ENCODE measurements around the gene TADA2A.
A peak's percentile ranks its signal among the peaks of the same experiment; 100 is the strongest.

TADA2A gene

DNA sequence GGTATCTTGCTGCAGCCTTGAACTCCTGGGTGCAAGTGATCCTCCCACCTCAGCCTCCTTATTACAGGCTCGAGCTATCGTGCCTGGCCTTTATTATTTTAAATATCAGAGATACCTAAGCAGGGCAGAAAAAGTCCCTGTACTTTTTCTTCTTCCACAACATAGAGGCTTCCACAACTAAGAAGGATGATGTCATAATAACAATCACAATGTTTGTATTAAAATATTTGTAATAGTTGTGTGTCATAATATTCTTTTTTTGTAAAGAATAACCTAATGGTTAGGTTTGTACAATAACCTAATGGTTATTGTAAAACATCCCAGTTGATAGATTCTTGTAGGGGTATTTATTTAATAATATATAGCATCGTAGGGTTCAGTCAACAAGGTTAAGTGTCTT, 56.4 kb downstream of the TADA2A start:
- no peak for DNase-seq (ENCODE audit: low read depth)

DNA sequence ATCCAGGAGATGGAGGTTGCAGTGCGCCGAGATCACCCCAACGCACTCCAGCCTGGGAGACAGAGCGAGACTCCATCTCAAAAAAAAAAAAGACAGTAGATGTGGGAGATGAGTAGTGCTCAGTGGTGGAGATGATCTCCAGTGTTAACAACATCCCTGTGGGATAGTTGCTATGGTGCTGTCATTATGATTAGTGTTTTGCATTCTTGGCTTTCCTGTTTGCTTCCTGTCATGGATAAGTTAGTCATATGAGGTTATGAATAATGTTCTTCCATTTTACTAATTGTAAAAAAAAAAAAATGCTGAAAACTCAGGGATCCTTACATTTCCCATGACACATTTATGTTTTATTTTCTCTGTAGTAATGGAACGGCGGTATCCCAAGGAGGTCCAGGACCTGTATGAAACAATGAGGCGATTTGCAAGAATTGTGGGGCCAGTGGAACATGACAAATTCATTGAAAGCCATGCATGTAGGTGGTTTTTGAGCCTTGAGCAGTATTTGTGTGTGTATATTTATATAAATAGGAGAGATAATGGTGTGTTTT, 58.5 kb downstream of the TADA2A start:
- peak; percentile 85 for DNase-seq (ENCODE audit: low read depth)

DNA sequence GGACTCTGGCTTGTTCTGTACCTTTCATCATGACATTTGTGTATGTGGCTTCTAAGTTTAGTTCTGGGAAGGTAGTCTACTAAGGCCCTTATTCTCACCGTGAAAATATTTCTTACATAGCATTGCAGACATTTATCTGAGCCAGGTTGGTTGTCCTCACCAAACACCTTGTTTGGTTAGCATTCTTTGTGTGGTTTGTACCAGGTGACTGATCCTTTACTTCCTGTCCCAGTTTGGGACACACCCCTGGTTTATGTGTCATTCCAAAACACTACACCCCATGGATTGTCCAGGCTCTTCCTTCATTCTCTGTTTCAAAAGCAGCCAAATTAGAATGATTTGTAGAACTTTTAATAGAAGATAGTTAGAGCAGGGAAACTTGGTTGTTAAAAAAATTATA, 59.8 kb downstream of the TADA2A start:
- no peak for DNase-seq (ENCODE audit: low read depth)

DNA sequence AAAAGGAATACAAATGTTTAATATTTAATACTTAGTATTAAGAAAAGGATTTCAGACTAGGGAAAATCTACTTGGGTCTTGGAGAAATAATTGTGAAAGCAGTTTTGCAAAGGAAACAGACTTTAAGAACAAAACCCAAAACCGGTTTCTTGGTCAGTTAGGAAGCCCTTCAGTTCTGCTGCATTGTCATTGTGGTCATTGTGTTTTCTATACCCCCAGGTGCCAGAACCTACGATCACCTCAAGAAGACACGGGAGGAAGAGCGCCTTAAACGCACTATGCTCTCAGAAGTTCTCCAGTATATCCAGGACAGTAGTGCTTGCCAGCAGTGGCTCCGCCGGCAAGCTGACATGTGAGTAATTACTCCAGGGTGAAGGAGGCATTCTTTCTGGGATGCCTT, 63.5 kb downstream of the TADA2A start:
- DNase-seq (ENCODE audit: low read depth) = no peak

DNA sequence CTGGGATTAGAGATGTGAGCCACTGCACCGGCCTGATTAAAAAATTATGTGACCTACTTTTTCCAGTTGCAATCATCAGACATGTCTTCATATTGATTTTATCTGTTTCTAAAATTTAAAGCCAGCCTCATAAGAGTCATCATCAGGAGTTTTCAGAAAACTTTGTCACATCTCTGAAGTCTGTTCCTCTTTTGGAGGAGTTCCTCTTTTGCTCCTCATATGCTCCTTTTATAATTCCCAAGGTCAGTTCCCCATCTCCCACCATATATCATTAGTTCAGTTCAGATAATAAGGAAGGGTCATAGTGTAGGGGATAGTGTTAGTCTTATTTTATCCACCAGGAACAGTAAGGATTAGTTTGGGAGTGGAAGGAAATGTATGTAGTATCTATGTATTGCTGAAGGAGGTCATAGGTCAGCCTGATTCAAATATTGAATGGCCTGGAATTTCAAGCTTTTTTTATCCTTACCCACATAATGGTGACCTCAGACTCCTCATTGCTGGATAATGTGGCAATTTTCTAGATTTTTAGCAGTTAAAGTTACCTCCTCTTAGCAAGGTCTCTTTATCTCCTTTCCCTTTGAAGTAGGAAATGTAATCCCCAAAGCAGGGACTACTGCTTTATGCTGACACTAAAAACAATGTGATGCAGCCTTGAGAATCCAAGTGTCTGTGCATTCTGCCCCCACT, 69.2 kb downstream of the TADA2A start:
- peak; percentile 29 for DNase-seq (ENCODE audit: low read depth)

DNA sequence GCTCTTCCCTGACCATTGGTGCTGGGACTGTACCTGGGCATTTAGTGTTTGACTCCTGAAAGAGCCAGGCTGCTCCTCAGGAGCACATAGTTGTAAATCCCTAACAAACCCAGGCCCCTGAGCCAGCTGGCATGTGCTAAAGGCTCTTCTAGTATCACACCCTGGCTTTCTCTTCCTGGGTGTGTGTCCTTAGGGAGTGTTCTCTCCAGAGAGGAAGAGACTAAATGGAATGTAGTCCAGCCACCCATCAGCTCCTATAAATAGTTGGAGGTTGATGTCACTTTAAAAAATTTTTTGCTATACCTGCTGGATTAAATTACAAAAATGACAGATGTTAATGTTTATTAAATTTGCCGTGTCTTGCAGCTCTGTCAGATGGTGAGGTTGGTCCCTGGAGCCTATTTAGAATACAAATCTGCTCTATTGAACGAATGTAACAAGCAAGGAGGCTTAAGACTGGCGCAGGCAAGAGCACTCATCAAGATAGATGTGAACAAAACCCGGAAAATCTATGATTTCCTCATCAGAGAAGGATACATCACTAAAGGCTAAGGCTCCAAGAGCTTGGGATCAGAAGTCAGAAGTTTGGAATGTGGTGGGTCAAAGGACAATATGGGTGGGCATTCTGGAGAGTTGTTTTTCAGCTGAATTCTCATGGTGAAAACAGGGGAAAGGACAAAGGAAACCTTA, 69.9 kb downstream of the TADA2A start:
- DNase-seq (ENCODE audit: low read depth) = peak; percentile 85

DNA sequence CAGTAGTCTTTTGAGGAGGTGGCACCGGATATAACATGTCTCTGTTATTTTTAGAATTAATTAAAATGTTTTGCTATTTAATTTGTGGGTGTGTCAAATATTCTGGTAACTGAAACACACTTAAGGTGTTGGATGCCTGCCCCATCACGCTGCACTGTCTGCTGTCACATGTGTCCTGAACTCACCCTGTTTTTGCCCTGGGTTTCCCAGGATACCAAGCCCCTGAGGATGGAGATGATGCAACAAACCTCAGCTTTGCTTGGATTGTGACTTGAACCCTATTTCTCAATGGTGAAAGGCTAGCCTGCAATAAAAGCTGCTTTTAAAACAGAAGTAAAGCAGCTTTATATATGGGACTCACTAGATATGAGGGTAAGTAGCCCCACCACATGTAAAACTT, 71.5 kb downstream of the TADA2A start:
- peak; percentile 83 for DNase-seq (ENCODE audit: low read depth)

DNA sequence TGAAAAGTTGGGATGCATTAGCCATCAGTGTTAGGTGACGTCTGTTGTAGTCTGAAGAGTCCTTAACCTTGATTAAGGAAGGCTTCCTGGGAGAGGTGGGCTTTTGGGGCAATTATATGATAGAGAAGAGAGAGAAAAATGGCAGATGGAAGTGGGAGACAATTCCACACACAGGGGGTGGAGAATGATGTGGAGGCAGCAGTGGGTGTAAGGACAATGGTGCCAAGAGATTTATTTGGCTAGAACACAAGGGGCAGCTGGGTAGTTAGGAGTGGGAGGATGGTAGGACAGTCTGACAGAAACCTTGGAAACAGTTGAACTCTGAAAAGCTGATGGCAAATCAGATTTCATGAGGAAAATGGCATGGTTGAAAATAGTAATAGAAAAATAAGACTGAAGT, 72.3 kb downstream of the TADA2A start:
- DNase-seq (ENCODE audit: low read depth) = no peak

DNA sequence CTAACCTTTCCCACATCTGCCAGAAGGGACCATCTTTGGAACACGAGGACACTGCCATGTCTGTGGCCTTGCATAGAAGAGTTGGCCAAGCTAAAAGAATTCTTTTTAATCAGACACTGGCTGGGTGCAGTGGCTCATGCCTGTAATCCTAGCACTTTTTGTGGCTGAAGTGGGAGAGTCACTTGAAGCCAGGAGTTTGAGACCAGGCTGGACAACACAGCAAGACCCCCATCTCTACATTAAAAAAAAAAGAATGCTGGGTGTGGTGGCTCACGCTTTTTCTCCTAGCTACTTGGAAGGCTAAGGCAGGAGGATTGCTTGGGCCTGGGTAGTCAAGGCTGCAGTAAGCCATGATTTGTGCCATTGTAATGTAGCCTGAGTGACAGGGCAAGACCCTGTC, 73.7 kb downstream of the TADA2A start:
- DNase-seq (ENCODE audit: low read depth) = no peak

DNA sequence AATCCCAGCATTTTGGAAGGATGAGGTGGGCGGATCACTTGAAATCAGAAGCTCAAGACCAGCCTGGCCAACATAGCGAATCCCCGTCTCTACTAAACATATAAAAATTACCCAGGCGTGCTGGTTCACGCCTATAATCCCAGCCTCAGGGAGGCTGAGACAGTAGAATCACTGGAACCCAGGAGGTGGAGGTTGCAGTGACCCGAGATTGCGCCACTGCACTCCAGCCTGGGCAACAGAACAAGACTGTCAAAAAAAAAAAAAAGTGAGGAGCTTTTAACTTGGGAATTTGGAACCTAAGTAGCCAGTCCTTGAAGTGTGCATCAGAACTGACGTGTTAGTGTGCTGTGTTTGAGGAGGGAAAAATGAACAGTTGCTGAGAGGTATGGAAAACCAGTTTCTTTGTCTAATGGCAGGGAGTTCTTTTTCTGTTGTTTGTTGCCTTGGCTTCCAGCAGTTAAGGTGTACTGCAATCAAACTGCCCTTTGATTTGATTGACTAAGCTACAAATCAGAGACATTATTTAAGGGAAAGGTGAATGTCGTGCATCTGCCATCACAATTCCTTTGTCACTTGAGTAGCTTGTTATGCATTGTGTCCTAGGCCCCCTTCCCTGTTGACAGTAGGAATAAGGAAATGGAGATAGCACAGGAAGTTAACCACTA, 74.4 kb downstream of the TADA2A start:
- no peak for DNase-seq (ENCODE audit: low read depth)

DNA sequence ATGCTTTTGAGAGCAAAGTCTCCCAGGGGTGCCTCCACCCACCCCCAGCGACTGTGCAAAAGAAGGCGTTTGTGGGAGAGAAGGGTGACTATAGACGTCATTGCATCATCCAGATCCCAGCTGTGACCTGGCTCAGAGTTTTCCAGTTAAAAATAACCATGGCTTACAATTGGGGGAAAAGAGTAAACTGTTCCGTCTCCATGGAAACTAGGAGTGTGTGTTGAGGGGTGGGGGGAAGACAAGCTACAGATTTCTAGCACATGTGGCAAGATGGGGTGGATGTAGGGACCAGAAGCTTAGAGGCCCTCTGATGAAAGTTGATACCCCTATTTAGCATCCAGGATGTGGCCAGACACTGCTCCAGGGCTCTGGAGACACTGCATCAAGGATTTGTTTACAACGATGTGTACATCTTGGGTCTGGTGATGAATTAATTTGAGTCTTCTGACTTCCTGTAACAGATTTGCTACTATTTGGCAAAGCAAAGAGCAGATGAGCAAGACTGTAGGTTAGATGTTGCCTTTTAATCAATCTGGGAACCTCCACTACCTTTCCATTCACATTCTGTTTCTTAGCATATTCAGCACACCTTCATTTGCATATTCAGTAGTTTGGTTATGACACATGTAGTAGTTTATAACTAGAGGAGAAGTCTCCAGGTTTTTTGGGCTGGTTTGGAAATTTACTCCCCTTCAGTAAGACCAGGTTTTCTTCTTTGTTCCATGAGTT, 76.8 kb downstream of the TADA2A start:
- DNase-seq (ENCODE audit: low read depth) = peak; percentile 95

DNA sequence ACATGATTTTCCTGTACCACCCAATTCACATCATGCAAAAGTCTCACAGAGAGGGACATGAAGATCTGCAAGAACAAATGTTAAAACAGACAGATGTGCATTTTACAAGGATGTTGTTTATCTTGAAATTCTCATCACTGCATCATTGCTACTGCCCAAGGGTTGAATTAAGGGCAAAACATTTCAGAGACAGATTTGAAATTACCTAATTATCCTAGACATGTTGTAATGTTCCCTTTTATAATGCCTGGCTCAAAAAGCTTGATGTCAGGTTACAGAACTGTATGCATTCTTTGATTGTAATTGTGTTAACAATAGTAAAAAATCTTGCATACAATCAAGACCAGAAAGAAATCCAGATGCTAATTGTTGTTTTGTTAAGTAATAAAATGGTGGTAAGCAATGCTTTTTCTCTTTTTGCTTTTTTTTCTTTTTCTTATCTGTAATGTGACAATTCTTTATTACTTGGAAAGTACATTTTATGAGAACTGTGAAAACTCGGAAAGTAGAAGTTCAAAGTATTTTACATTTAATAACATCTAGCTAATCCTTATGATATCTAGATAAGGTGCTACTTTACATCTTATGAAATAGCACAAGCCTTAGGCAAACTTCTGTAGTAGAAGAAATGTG, 79.4 kb downstream of the TADA2A start:
- peak; percentile 28 for DNase-seq (ENCODE audit: low read depth)

DNA sequence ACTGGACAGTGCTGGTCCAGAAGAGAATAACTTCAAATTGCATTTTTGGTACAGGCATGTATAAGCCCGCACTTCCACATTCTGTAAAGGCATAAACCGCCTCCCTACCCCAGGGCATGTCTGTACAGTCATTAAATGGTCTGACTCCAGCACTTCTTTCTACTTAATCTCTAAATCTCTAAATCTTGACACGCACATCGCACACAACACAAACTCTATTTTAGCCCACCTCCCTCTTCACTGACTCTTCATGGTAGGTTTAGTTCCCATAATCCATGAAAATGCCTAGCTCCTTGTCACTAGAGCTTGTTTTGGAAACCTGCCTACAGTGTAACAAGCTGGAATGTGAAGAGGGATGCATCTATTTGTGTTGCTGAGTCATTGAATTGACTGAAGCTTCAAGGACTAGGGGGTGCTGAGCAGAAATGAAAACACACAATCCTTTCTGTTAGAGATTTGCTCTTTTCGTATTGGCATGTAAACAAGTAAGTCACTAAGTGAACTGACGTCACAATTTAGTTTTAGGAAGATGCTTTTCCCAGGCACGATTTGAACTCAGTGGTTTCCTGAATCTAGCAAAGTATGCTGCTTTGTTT, 81.4 kb downstream of the TADA2A start:
- DNase-seq (ENCODE audit: low read depth) = peak; percentile 99

DNA sequence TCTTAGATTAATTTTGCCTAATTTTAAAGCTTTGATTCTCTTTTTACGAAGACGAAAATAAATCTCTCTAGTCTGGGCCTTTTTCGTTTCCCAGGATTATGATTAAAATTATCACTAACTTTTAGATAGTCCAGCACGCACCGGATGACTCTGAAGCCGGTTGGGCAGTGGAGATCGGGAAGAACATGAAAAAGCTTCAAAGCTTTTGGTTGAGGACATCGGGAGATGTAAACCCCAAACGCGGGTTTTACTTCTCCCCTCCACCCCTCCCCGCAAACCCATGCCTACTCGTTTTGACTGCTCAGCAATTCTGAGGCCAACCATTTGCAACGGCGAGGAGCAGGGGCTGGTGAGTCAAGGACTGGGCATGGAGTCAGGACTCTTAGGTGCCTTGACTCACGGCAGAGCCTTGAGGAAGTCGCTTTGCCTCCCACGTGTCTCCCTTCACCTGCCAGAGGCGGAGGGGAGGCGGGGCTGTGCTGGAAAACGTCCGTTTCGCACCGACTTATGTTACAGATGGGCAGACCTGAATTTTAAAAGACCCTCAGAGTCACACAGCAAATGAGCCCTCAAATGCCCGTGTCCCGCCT, 82.0 kb downstream of the TADA2A start:
- DNase-seq (ENCODE audit: low read depth) = peak; percentile 96

DNA sequence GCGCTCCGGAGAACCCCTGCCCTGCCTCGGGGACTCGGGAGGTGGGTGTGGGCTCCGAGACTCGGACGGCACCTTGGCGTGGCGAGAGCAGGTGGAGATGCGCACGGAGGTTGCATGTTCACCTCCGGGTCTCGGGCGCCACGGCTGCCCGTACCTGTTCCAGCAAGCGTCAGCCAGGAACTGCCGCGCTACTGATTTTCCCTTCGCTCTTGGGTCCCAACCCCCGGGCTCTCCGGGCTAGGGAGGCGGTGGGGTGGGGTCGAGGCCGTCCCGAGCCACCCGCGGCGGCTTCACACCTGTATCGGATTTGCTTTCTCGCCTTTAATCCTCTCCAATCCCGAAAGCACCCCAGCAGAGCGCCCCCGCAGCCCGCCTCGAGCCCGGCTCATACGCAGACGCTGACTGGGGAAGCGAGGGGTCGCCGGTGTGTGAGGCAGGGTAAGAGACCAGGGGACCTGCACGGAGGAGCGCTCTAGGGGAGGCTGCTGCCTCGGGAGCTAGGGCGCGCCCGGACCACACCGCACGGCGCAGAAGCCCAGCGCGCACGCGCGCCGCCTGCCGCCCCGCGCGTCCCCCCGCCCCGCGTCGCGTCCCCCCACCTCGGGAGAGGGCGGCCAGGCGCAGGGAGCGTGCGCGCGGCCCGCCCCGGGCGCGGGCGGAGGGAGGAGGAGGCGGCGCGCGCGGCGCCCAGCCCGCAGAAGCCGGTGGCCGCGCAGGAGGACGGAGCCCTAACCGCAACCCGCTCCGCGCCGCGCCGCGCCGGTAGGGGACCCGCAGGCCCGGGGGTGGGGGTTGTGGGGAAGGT, 82.7 kb downstream of the TADA2A start, which contains the start of gene DUSP14:
TSS of gene DUSP14 (plus strand) at position 695 of the 805 bp plus-strand sequence. CDS start 22,382 bp downstream, outside the sequence.
- peak; percentile 85 for DNase-seq (ENCODE audit: low read depth)

DNA sequence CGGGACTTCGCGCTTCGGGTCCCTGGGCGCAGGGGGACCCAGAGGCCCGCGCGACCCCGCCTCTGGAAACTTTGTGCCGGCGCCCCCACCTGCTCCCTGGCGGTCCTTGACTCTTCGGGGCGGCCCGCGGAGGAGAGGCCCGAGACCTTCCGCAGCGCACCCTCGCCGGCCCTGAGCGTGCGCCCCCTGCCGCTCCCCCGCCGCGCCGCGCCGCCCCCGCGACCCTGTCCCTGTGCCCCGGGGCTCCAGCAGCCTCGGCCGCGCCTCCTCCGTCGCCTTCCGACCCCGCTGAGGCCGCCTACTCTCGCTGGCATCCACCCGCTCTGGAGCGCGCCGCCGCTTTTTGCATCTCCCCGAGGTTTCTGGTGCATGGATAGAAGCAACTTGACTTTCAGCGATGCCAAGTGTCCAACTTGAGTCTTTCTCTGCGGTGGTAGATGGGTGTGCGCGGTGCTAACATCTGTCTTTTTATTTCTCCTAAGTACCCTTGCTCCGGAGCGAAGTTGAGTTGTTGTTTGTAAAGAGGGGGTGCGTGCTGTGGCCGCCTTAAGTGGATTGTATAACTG, 83.4 kb downstream of the TADA2A start:
- DNase-seq (ENCODE audit: low read depth) = peak; percentile 72

DNA sequence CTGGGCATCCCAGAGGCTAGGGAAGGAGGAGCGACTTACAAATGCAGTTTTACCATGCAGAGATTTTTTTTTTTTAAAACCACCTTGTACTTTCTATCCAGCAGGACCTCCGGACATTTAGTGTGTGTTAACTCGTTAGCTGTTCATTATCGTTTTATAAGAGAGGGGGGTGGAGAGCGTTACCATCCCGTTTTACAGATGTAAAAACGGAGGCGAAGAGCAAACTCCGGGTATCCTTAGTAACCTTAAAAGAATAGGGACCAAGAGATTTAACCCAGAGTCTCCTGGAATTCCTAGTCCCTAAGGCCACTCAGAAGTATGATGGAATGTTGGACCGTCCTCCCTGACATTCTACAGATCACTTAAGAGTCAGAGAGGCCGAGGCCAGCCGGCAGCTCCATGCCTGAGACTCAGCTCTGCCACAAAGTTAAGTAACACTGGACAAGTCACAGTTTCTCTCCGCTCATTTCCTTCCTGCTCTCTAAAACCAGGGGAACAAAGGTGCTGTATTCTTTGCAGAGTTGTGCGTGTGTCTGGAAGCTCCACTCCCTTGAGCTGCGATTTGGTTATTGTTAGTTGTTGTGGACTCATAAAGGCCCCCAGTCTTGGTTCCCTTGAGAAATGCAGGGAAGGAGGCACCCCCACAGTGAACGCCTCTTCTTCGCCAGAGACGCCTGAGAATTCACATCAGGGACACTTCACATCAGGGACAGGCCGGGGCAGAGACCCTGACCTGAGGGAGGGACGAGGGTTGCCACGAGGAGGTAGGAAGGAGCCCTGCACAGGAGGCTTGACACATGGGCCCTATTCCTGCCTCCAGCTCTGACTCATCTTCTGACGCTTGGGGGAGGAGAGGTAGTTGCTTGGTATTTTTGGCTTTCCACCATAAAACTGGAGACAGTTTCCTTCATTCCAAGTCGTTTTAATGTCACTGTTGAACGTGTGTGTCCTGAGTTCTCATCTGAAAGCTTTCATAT, 84.2 kb downstream of the TADA2A start:
- peak; percentile 94 for DNase-seq (ENCODE audit: low read depth)

DNA sequence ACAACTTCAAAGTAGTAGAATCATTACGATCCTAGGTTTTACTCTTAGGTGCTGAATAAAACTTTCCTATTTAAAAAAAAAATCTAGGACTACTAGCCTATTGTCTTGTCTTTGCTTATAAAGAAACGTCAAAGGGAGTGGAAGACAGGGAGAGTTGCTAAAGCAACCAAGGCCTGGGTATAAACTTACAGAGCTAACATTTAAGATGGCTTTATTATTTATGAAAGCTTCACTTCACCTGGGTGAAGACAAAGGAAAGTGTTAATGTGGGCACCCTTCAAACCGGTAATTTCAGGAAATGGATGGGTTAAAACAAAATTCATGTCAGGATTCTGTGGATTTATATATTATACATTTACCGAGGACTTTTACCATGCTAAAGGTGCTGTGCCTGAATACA, 85.5 kb downstream of the TADA2A start:
- DNase-seq (ENCODE audit: low read depth) = no peak
